Measurements from ENCODE around the gene SUN1. TPM values are rescaled to one million over a fixed set of nuclear protein-coding genes. Genes with fewer than 3 reads are reported as not detected.

Gene SUN1
- total and polyA plus RNA-seq, 2 donors (not counting 1 experiment from before 2014, with no cell fraction given) = 198 to 254 TPM

DNA sequence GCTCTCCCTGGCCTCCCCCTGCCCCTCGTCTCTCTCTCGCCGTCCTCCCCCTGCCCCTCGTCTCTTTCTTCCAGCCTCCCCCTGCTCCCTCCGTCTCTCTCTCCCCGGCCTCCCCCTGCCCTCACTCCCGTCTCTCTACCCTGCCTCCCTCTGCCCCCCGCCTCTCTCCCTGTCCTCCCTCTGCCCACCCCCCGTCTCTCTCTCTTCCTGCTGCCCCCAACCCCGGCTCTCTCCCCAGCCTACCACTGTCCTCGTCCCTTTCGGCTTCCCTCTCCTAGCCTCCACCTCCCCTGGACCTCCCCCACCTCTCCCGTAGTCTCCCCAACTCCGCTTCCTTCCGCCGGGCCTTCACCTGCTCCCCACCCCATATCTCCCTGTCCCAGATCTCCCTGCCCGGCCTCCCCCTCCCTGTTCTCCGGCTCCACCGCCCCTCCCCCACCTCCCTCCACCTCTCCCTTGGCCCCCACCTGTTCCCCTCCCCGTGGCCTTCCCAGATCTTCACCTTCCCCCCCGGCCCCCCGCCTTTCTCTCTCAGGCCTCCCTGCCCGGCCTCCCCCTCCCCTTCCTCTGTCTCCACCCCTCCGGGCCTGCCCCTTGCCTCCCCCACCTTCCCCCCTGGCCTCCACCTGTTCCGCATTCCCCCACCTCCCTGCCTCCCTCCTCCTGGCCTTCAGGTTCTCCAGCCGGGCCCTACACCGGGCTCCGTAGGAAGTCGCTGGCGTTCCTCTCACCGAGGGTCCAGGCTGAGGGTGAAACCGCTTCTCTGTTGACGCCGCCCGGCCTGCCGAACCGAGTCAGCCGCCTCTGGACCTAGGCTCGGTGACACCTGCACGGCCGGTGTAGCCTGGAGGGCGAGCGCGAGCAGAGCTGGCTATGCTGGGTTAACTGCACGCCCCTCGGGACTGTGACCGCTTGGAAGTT is 45.3 kb downstream of the SUN1 start:
- Histone ChIP-seq H3K79me2 (ENCODE audit: control insufficient read depth, insufficient read depth, low read length) (peaks cover 56% of the 10 kb centered on the region), H3K4me3 (ENCODE audit: control extremely low read depth in 1 of 5, extremely low read depth in 1 of 5, insufficient read depth in 1 of 5, low read depth in 2 of 5, low read length in 4 of 5) (peak overlapping the region in 4 of 5 experiments; percentile 71 to 97 (median 88)), H3K4me1 (ENCODE audit: control insufficient read depth in 2 of 2, insufficient read depth in 2 of 2, low read length in 2 of 2) (peaks cover 21 to 35% of the 10 kb centered on the region in 2 donors), H3K9me3 (ENCODE audit: control extremely low read depth in 1 of 3, control insufficient read depth in 2 of 3, insufficient read depth in 1 of 3, low read length in 2 of 3) (peaks cover 0 to 11% (median 0%) of the 10 kb centered on the region in 3 donors), H3K27me3 (replicated peaks in 1 of 4; ENCODE audit: control extremely low read depth in 1 of 4, control insufficient read depth in 3 of 4, insufficient read depth in 4 of 4, low read length in 3 of 4) (no peaks in the 10 kb centered on the region), H3K9ac (ENCODE audit: low read length) (peak overlapping the region; percentile 90), H2AFZ (ENCODE audit: insufficient read depth, low read depth, low read length, poor library complexity, severe bottlenecking) (peak overlapping the region; percentile 86), H3K36me3 (replicated peaks in 1 of 2; ENCODE audit: control extremely low read depth in 1 of 2, control insufficient read depth in 1 of 2, extremely low read depth in 1 of 2, insufficient read depth in 2 of 2, low read length in 1 of 2) (peaks cover 1 to 13% of the 10 kb centered on the region in 2 experiments), H3K4me2 (replicated peaks; ENCODE audit: low read depth, low read length, poor library complexity, severe bottlenecking) (peak overlapping the region; percentile 98), H4K20me1 (ENCODE audit: control insufficient read depth, insufficient read depth, low read length, poor library complexity, severe bottlenecking) (peaks cover 47% of the 10 kb centered on the region), H3K27ac (ENCODE audit: low read length in 2 of 2) (peak overlapping the region; percentile 80 to 93)
- Mint-ChIP-seq H3K4me1 (peaks cover 42% of the 10 kb centered on the region), H3K27me3 (no peaks in the 10 kb centered on the region), H3K9me3 (ENCODE audit: insufficient read depth) (no peaks in the 10 kb centered on the region), H3K27ac (peak overlapping the region; percentile 90), H3K4me3 (peak overlapping the region; percentile 83)
- peak; percentile 32 for DNase-seq
- 25% methylated on average over 33 of the region's 47 CpGs for WGBS (ENCODE audit: insufficient coverage)
- TF ChIP-seq EZH2 (IDR thresholded peaks at IDR 0.05; ENCODE audit: borderline replicate concordance, insufficient read depth, low read depth, low read length, poor library complexity, severe bottlenecking) = no peak
- TF ChIP-seq, protein P1, sequence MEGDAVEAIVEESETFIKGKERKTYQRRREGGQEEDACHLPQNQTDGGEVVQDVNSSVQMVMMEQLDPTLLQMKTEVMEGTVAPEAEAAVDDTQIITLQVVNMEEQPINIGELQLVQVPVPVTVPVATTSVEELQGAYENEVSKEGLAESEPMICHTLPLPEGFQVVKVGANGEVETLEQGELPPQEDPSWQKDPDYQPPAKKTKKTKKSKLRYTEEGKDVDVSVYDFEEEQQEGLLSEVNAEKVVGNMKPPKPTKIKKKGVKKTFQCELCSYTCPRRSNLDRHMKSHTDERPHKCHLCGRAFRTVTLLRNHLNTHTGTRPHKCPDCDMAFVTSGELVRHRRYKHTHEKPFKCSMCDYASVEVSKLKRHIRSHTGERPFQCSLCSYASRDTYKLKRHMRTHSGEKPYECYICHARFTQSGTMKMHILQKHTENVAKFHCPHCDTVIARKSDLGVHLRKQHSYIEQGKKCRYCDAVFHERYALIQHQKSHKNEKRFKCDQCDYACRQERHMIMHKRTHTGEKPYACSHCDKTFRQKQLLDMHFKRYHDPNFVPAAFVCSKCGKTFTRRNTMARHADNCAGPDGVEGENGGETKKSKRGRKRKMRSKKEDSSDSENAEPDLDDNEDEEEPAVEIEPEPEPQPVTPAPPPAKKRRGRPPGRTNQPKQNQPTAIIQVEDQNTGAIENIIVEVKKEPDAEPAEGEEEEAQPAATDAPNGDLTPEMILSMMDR (IDR thresholded peaks at IDR 0.05) = no peak
- ChIA-PET POLR2A (interaction anchor here (0.5 kb wide), 1 partner anchor 33 kb away, joined by 4 read pairs; no protein-coding TSS in a partner anchor), CTCF (interaction anchor here (8.7 kb wide), 1 partner anchor 91 kb away, joined by 113 read pairs; no protein-coding TSS in a partner anchor)
- no peak for ATAC-seq (ENCODE audit: low read depth)
- intact Hi-C loops (cut with micrococcal nuclease) = loop anchor here (2.0 to 5.0 kb wide), 2 partner anchors 77 to 265 kb away; partner anchors contain the start of gene ADAP1
